Stomach (tissue), 9 donors: Measurements from ENCODE around the gene PUM2. TPM values are rescaled to one million over a fixed set of nuclear protein-coding genes. Genes with fewer than 3 reads are reported as not detected.

Experiments
- DNase-seq, 2 donors: peaks; one replicate each; pipeline versions ENCODE4 v3.0.0 to v3.0.0-alpha.2; 2013 to 2019
- H3K27ac ChIP-seq, 5 donors: fragments of 200-600 bp in 4 of 5; sonication (generic) in 4 of 5; one replicate each; pipeline ENCODE4 v1.5.1; 2013 to 2019; ENCODE audit warnings: mild to moderate bottlenecking in 1 of 5, moderate library complexity in 1 of 5
- H3K27me3 ChIP-seq, 3 donors: fragments of 200-600 bp; sonication (generic); one replicate each; pipeline ENCODE4 v1.5.1; 2017 to 2019; ENCODE audit warnings: mixed run types in 1 of 3
- H3K36me3 ChIP-seq, 4 donors: fragments of 200-600 bp; sonication (generic); 1 replicate in 3 of 4; 2 replicates in 1 of 4; pipeline ENCODE4 v1.5.1; 2016 to 2019
- H3K4me1 ChIP-seq, 4 donors: fragments of 200-600 bp; sonication (generic); one replicate each; pipeline ENCODE4 v1.5.1; 2016 to 2019
- H3K4me3 ChIP-seq, 4 donors: fragments of 200-600 bp; sonication (generic) in 3 of 4; one replicate each; pipeline ENCODE4 v1.5.1; 2016 to 2019; ENCODE audit warnings: mild to moderate bottlenecking in 1 of 4
- H3K9me3 ChIP-seq, 4 donors: fragments of 200-600 bp; sonication (generic); one replicate each; pipeline ENCODE4 v1.5.1; 2016 to 2019
- CTCF ChIP-seq, 7 experiments: fragments of 450-650 bp in 4 of 7; fragments of 200-600 bp in 3 of 7; sonication (generic) in 3 of 7; IDR thresholded peaks; one replicate each; pipeline ENCODE4 v1.5.1; 2016 to 2019; ENCODE audit warnings: antibody characterized with exemption in 7 of 7, control low read depth in 2 of 7, mild to moderate bottlenecking in 1 of 7
- EP300 ChIP-seq: sonication (generic); formaldehyde crosslinking; IDR thresholded peaks from one replicate; pipeline ENCODE4 v1.6.1; 2017; ENCODE audit warnings: antibody characterized with exemption
- POLR2A ChIP-seq, 4 donors: fragments of 450-650 bp; IDR thresholded peaks; one replicate each; pipeline ENCODE4 v1.6.1; 2016; ENCODE audit warnings: antibody characterized with exemption in 4 of 4, control low read depth in 2 of 4, mild to moderate bottlenecking in 1 of 4, moderate library complexity in 1 of 4
- POLR2AphosphoS5 ChIP-seq, 3 donors: sonication (generic); formaldehyde crosslinking; IDR thresholded peaks; one replicate each; pipeline ENCODE4 v1.6.1; 2016; ENCODE audit warnings: antibody characterized with exemption in 3 of 3
- WGBS, 5 donors: extraction: QIAGEN DNeasy Blood & Tissue Kit in 3 of 5; methylation state at CpG; one replicate each; pipeline versions ENCODE4 v1.1.5 to v1.1.7; 2013 to 2018; 5-methylcytosine and 5-hydroxymethylcytosine counted together
- intact Hi-C: fragments of 100-400 bp; cut with DNase I; formaldehyde crosslinking; loops from one replicate; pipeline ENCODE4 v1.15.1; 2023; ENCODE audit warnings: low total_unique reads
- polyA plus RNA-seq, 3 donors: library from polyadenylated mRNA; stranded (reverse); fragments of 200-250 nt; gene quantifications; one replicate each; pipeline ENCODE4 v1.2.3, GENCODE V29; 2013
- total RNA-seq, 5 donors: library from RNA; depleted of rRNA; stranded (reverse); fragments of >200 nt; gene quantifications; one replicate each; pipeline versions ENCODE4 v1.1.0 to v1.2.3, GENCODE V29; 2014 to 2016
- donor health status: healthy with polysubstance abuse.
- donor health status: Bipolar disorder and iron deficiency.
- donor health status: healthy.

PUM2 gene
- total and polyA plus RNA-seq, 8 donors: 20.9 to 128 (median 39.7) TPM

- Histone ChIP-seq H3K36me3 (no peaks in the 10 kb centered on the region), H3K27me3 (no peaks in the 10 kb centered on the region), H3K4me3 (no peak overlapping the region), H3K9me3 (no peaks in the 10 kb centered on the region), H3K27ac (no peak overlapping the region), H3K4me1 (peaks cover 28 to 88% (median 55%) of the 10 kb centered on the region in 4 donors)
- DNase-seq: no peak
- no peak for TF ChIP-seq POLR2AphosphoS5 (IDR thresholded peaks at IDR 0.05)
- no peak for TF ChIP-seq POLR2A (IDR thresholded peaks at IDR 0.05)
- TF ChIP-seq CTCF (IDR thresholded peaks at IDR 0.05): no peak
- no peak for TF ChIP-seq EP300
- 58 to 70% (median 62%) methylated on average over 5 of the region's 5 CpGs for WGBS, 5 donors
- intact Hi-C loops: no loop called here
These were observed 15.9 kb downstream of the PUM2 start for GRCh38 chr2:20334605-20335203.

GRCh38 chr2:20333738-20334137, 16.9 kb downstream of the PUM2 start:
- no peak for TF ChIP-seq POLR2AphosphoS5 (IDR thresholded peaks at IDR 0.05)
- TF ChIP-seq POLR2A (IDR thresholded peaks at IDR 0.05): no peak
- Histone ChIP-seq H3K4me3 (no peak overlapping the region), H3K4me1 (peaks cover 22 to 84% (median 48%) of the 10 kb centered on the region in 4 donors), H3K9me3 (no peaks in the 10 kb centered on the region), H3K36me3 (no peaks in the 10 kb centered on the region), H3K27ac (no peak overlapping the region), H3K27me3 (no peaks in the 10 kb centered on the region)
- 76 to 83% (median 79%) methylated on average over 4 of the region's 4 CpGs for WGBS, 5 donors
- DNase-seq: no peak
- intact Hi-C loops: no loop called here

- TF ChIP-seq POLR2AphosphoS5 (IDR thresholded peaks at IDR 0.05) (no peak), POLR2A (IDR thresholded peaks at IDR 0.05) (no peak), EP300 (no peak)
- Histone ChIP-seq H3K9me3 (no peaks in the 10 kb centered on the region), H3K36me3 (peaks cover 0 to 13% (median 7%) of the 10 kb centered on the region in 4 donors), H3K27ac (no peak overlapping the region), H3K4me3 (no peak overlapping the region), H3K4me1 (peaks cover 18 to 84% (median 46%) of the 10 kb centered on the region in 4 donors), H3K27me3 (no peaks in the 10 kb centered on the region)
- intact Hi-C loops: no loop called here
- DNase-seq: no peak
- WGBS, 5 donors: 88 to 91% (median 89%) methylated on average over 3 of the region's 3 CpGs
These were observed 20.5 kb downstream of the PUM2 start for GRCh38 chr2:20330192-20330591.

GRCh38 chr2:20327370-20327769, 23.3 kb downstream of the PUM2 start:
- Histone ChIP-seq H3K9me3 (no peaks in the 10 kb centered on the region), H3K36me3 (peaks cover 0 to 36% (median 26%) of the 10 kb centered on the region in 4 donors), H3K27me3 (no peaks in the 10 kb centered on the region), H3K4me1 (peaks cover 24 to 88% (median 40%) of the 10 kb centered on the region in 4 donors), H3K4me3 (no peak overlapping the region), H3K27ac (peak overlapping the region in 1 of 5 donors; percentile 11)
- intact Hi-C loops: no loop called here
- no peak for TF ChIP-seq CTCF (IDR thresholded peaks at IDR 0.05)
- no peak for TF ChIP-seq POLR2A (IDR thresholded peaks at IDR 0.05)
- no peak for TF ChIP-seq EP300
- no peak for TF ChIP-seq POLR2AphosphoS5 (IDR thresholded peaks at IDR 0.05)
- WGBS, 5 donors: 7 to 32% (median 22%) methylated on average over 1 of the region's 1 CpG
- DNase-seq: no peak

- no peaks in the 10 kb centered on the region for H3K27me3 ChIP-seq
- TF ChIP-seq EP300 (no peak), CTCF (IDR thresholded peaks at IDR 0.05) (peak in 5 of 7 experiments; percentile 19 to 58 (median 47)), POLR2AphosphoS5 (IDR thresholded peaks at IDR 0.05) (peak in 1 of 3 donors; percentile 28), POLR2A (IDR thresholded peaks at IDR 0.05) (no peak)
- intact Hi-C loops: no loop called here
- H3K36me3 ChIP-seq: peaks cover 2 to 44% (median 36%) of the 10 kb centered on the region in 4 donors
- no peak overlapping the region for H3K27ac ChIP-seq
- WGBS, 5 donors: 30 to 49% (median 39%) methylated on average over 4 of the region's 4 CpGs
- H3K4me3 ChIP-seq: no peak overlapping the region
- peak; percentile 61 to 81 for DNase-seq
- H3K9me3 ChIP-seq: no peaks in the 10 kb centered on the region
- H3K4me1 ChIP-seq: peaks cover 24 to 84% (median 44%) of the 10 kb centered on the region in 4 donors
These were observed 24.4 kb downstream of the PUM2 start for GRCh38 chr2:20326163-20326780.
